IMR-90 (cell line): Measurements from ENCODE around the gene HDHD5. TPM values are rescaled to one million over a fixed set of nuclear protein-coding genes. Genes with fewer than 3 reads are reported as not detected.

Source experiments
- ATAC-seq: fragments of 200-7000 bp; cut with Tn5 transposase; 2 replicates; pipeline ENCODE4 v1.9.1; 2020; ENCODE audit warnings: low read depth, mild to moderate bottlenecking, moderate library complexity
- BruUV-seq: library from RNA; stranded (reverse); fragments of 400-500 nt; replicated peaks from 2 replicates; lab custom pipeline; 2021; lab: Mats Ljungman, UMichigan
- CTCF ChIA-PET: fragments of 300-600 bp; formaldehyde crosslinking; extraction: SDS; loops from one replicate; lab custom pipeline; 2021; ENCODE audit warnings: antibody characterized with exemption; lab: Yijun Ruan, JAX
- POLR2A ChIA-PET: fragments of 300-600 bp; sonication (Branson Sonifier 250); formaldehyde crosslinking; loops from one replicate; lab custom pipeline; 2022; ENCODE audit warnings: antibody characterized with exemption; ENCODE audit not compliant: unreplicated experiment; lab: Charles Lee
- DNase-seq: peaks from one replicate; pipeline ENCODE4 v3.0.0; 2013
- H2AFZ ChIP-seq: replicated peaks from 2 replicates; pipeline ENCODE3; 2013; ENCODE audit warnings: low read length, mild to moderate bottlenecking; ENCODE audit not compliant: poor library complexity
- H2AK5ac ChIP-seq: 2 replicates; pipeline ENCODE4 v1.6.1; 2013; ENCODE audit warnings: low read depth, low read length, inconsistent platforms
- H2AK9ac ChIP-seq: replicated peaks from 2 replicates; pipeline ENCODE3; 2013; ENCODE audit warnings: mild to moderate bottlenecking, low read depth, low read length, moderate library complexity; ENCODE audit not compliant: poor library complexity
- H2BK120ac ChIP-seq: 2 replicates; pipeline ENCODE4 v1.6.1; 2013; ENCODE audit warnings: low read depth, low read length, inconsistent platforms
- H2BK15ac ChIP-seq: 3 replicates; pipeline ENCODE4 v1.6.1; 2013; ENCODE audit warnings: low read depth, low read length, inconsistent platforms
- H2BK20ac ChIP-seq: 2 replicates; pipeline ENCODE4 v1.6.1; 2013; ENCODE audit warnings: low read depth, mild to moderate bottlenecking, inconsistent platforms, low read length, moderate library complexity
- H2BK5ac ChIP-seq: 2 replicates; pipeline ENCODE4 v1.6.1; 2013; ENCODE audit warnings: mild to moderate bottlenecking, low read depth, low read length, inconsistent platforms; ENCODE audit not compliant: poor library complexity, severe bottlenecking
- H3K14ac ChIP-seq: replicated peaks from 2 replicates; pipeline ENCODE4 v1.6.1; 2013; ENCODE audit warnings: low read depth, low read length, inconsistent platforms
- H3K18ac ChIP-seq: 2 replicates; pipeline ENCODE4 v1.6.1; 2013; ENCODE audit warnings: low read depth, low read length, control low read depth
- H3K23ac ChIP-seq: 2 replicates; pipeline ENCODE4 v1.6.1; 2013; ENCODE audit warnings: low read depth, low read length, inconsistent platforms
- H3K27ac ChIP-seq: 2 replicates; pipeline ENCODE4 v1.5.1; 2013; ENCODE audit warnings: mild to moderate bottlenecking, control low read depth, low read length; ENCODE audit not compliant: insufficient read depth
- H3K27me3 ChIP-seq: 2 replicates; pipeline ENCODE4 v1.6.1; 2013; ENCODE audit warnings: low read length; ENCODE audit not compliant: control insufficient read depth, insufficient read depth
- H3K36me3 ChIP-seq: 2 replicates; pipeline ENCODE4 v1.6.1; 2013; ENCODE audit warnings: low read length, mixed read lengths; ENCODE audit not compliant: control insufficient read depth, insufficient read depth
- H3K4ac ChIP-seq: 2 replicates; pipeline ENCODE4 v1.6.1; 2013; ENCODE audit warnings: low read depth, low read length, inconsistent platforms
- H3K4me1 ChIP-seq: 2 replicates; pipeline ENCODE4 v1.6.1; 2013; ENCODE audit warnings: low read length, mixed read lengths; ENCODE audit not compliant: control insufficient read depth, insufficient read depth
- H3K4me2 ChIP-seq: 2 replicates; pipeline ENCODE4 v1.6.1; 2013; ENCODE audit warnings: low read depth, mild to moderate bottlenecking, control low read depth, low read length, moderate library complexity
- H3K4me3 ChIP-seq: 2 replicates; pipeline ENCODE4 v1.5.1; 2013; ENCODE audit warnings: low read depth, mild to moderate bottlenecking, control low read depth, low read length, moderate library complexity; ENCODE audit not compliant: insufficient read depth
- H3K56ac ChIP-seq: 2 replicates; pipeline ENCODE4 v1.6.1; 2013; ENCODE audit warnings: low read length, inconsistent platforms; ENCODE audit not compliant: insufficient read depth; ENCODE audit errors: extremely low read depth
- H3K79me1 ChIP-seq, 2 experiments: 2 replicates each; pipeline ENCODE4 v1.6.1; 2013; ENCODE audit warnings: low read length in 2 of 2, inconsistent platforms in 1 of 2, low read depth in 1 of 2
- H3K9ac ChIP-seq: 2 replicates; pipeline ENCODE4 v1.6.1; 2013; ENCODE audit warnings: low read depth, low read length, control low read depth
- H3K9me1 ChIP-seq: 2 replicates; pipeline ENCODE4 v1.6.1; 2013; ENCODE audit warnings: low read length, inconsistent platforms; ENCODE audit not compliant: insufficient read depth
- H3K9me3 ChIP-seq: 2 replicates; pipeline ENCODE4 v1.6.1; 2013; ENCODE audit warnings: low read length; ENCODE audit not compliant: control insufficient read depth, insufficient read depth
- H4K20me1 ChIP-seq: 2 replicates; pipeline ENCODE4 v1.6.1; 2013; ENCODE audit warnings: low read length, inconsistent platforms; ENCODE audit not compliant: insufficient read depth
- H4K5ac ChIP-seq: 2 replicates; pipeline ENCODE4 v1.6.1; 2013; ENCODE audit warnings: mild to moderate bottlenecking, low read depth, low read length, control low read depth
- H4K8ac ChIP-seq, 2 experiments: 2 replicates each; pipeline ENCODE4 v1.6.1; 2013; ENCODE audit warnings: low read depth in 2 of 2, low read length in 2 of 2, control low read depth in 1 of 2, inconsistent platforms in 1 of 2
- H4K91ac ChIP-seq: 2 replicates; pipeline ENCODE4 v1.6.1; 2013; ENCODE audit warnings: low read depth, low read length, inconsistent platforms; ENCODE audit not compliant: insufficient read depth
- BHLHE40 ChIP-seq: fragments of 150-350 bp; IDR thresholded peaks from 2 replicates; pipeline ENCODE4 v1.6.1; 2016; ENCODE audit warnings: mild to moderate bottlenecking, low read depth, low read length
- CEBPB ChIP-seq: IDR thresholded peaks from 2 replicates; pipeline ENCODE4 v1.6.1; 2012; ENCODE audit warnings: low read depth, low read length, improper control_type of control experiment
- CHD1 ChIP-seq: IDR thresholded peaks from 2 replicates; pipeline ENCODE4 v1.6.1; 2012; ENCODE audit warnings: low read depth, low read length, improper control_type of control experiment
- FOS ChIP-seq: fragments of 150-350 bp; IDR thresholded peaks from 2 replicates; pipeline ENCODE4 v1.6.1; 2016; ENCODE audit warnings: low read depth, low read length
- MXI1 ChIP-seq: IDR thresholded peaks from 2 replicates; pipeline ENCODE4 v1.6.1; 2012; ENCODE audit warnings: low read depth, mild to moderate bottlenecking, low read length, moderate library complexity, borderline replicate concordance
- NFE2L2 ChIP-seq: fragments of 150-350 bp; IDR thresholded peaks from 2 replicates; pipeline ENCODE4 v1.6.1; 2016; ENCODE audit warnings: low read depth, mild to moderate bottlenecking, low read length
- POLR2A ChIP-seq: IDR thresholded peaks from 2 replicates; pipeline ENCODE4 v1.6.1; 2012; ENCODE audit warnings: mild to moderate bottlenecking, low read depth, low read length
- RAD21 ChIP-seq: IDR thresholded peaks from 2 replicates; pipeline ENCODE4 v1.6.1; 2012; ENCODE audit warnings: low read length, improper control_type of control experiment
- RCOR1 ChIP-seq: IDR thresholded peaks from 2 replicates; pipeline ENCODE4 v1.6.1; 2012; ENCODE audit warnings: mild to moderate bottlenecking, low read length, improper control_type of control experiment; ENCODE audit not compliant: insufficient replicate concordance
- RFX5 ChIP-seq: IDR thresholded peaks from 2 replicates; pipeline ENCODE4 v1.8.0; 2012; ENCODE audit warnings: low read depth, mild to moderate bottlenecking, low read length, moderate library complexity
- SMC3 ChIP-seq: fragments of 150-350 bp; IDR thresholded peaks from 2 replicates; pipeline ENCODE4 v1.6.1; 2016; ENCODE audit warnings: low read depth, mild to moderate bottlenecking, antibody characterized with exemption, low read length, moderate library complexity
- WGBS, 2 experiments: methylation state at CpG; one replicate each; pipeline versions ENCODE4 v1.1.5 to v1.1.7; 2013; ENCODE audit warnings: missing lambda C conversion rate in 2 of 2; ENCODE audit not compliant: insufficient read length in 1 of 2; ENCODE audit errors: extremely low coverage in 2 of 2; 5-methylcytosine and 5-hydroxymethylcytosine counted together
- dilution Hi-C: fragments of 300-500 bp; cut with HindIII; formaldehyde crosslinking; loops from one replicate; pipeline ENCODE4 v1.14.3; 2018; ENCODE audit warnings: low sequenced_read_pairs; ENCODE audit not compliant: unreplicated experiment
- in situ Hi-C: fragments of 300-500 bp; cut with MboI; formaldehyde crosslinking; loops from 3 replicates; pipeline ENCODE4 v1.14.3; 2019; ENCODE audit warnings: low sequenced_read_pairs, inconsistent platforms, mixed read lengths
- intact Hi-C: fragments of 100-400 bp; cut with micrococcal nuclease; formaldehyde crosslinking; loops from 2 replicates; pipeline ENCODE4 v1.10.0; 2022
- polyA plus RNA-seq, 3 experiments: library from polyadenylated mRNA; depleted of rRNA; stranded (reverse); fragments of >200 nt; gene quantifications; 2 replicates each; pipeline ENCODE4 v1.2.3, GENCODE V29; 2012; ENCODE audit warnings: low replicate concordance in 1 of 3
- total RNA-seq: library from RNA; depleted of rRNA; stranded (reverse); fragments of >200 nt; gene quantifications from 2 replicates; pipeline ENCODE4 v1.2.3, GENCODE V29; 2012
- TF ChIP-seq, protein P1 (sequence below): fragments of 150-350 bp; IDR thresholded peaks from 2 replicates; pipeline ENCODE4 v1.6.1; 2017; ENCODE audit warnings: mild to moderate bottlenecking, antibody characterized with exemption, low read length, low read depth
- TF ChIP-seq, protein P2 (sequence below): conservative IDR thresholded peaks from 2 replicates; pipeline ENCODE4 v1.5.1; 2012; ENCODE audit warnings: mild to moderate bottlenecking, low read depth, low read length, improper control_type of control experiment

HDHD5 gene
- total and polyA plus RNA-seq, 2 of the 4 experiments (the other 2 are of a cell fraction): 31.9 to 37.5 TPM

DNA sequence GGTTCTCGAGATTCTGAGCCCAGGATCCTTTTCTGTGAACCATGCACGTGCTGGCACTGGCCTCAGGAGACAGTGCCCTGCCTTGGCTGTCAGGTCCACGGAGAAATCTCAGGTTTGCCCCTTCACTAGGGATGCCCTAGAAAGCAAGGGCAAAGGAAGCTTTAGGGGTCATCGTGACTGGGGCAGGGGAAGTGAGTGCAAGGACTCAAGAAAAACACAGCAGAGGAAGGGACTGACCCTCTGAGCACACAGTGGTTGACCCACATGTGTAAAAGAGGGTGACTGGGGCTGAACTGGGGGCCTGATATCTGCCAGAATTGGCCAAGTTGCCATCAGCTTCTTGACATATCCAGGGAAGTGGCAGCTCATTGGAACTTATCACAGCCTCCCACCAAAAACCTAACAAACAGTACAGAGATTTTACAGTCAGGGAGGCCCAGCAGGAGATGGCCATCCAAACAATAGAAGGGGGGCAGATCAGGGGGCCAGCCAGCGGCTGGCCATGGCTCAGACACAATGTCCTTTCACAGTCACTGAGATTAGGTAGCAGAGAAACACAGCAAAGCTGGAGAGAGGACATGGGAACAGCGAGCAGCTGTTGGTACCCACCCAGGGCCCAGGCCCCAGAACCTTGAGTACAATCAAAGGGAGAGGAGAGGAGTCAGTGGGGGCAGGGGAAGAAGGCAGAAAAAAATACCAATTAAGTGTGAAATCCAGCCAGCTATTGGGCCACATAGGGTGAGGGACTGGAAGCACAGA lies 42.3 kb downstream of the HDHD5 start:
- H4K91ac ChIP-seq: no peak overlapping the region
- H3K56ac ChIP-seq: no peak overlapping the region
- no peak overlapping the region for H2AFZ ChIP-seq
- no peak for DNase-seq
- dilution Hi-C loops (no loop called here), intact Hi-C loops (no loop called here), in situ Hi-C loops (no loop called here)
- no peak overlapping the region for H3K4ac ChIP-seq
- H3K9me3 ChIP-seq: no peaks in the 10 kb centered on the region
- no peak overlapping the region for H2BK20ac ChIP-seq
- H3K79me1 ChIP-seq: no peaks in the 10 kb centered on the region
- CTCF ChIA-PET: interaction anchor here (1.3 kb wide), 1 partner anchor 55 kb away, joined by 3 read pairs; no protein-coding TSS in a partner anchor
- no peak overlapping the region for H2BK120ac ChIP-seq
- peaks cover 22% of the 10 kb centered on the region; the same call in 1 of the 2 replicates for H3K27me3 ChIP-seq
- POLR2A ChIA-PET: interaction anchor here (0.6 kb wide), 1 partner anchor 707 kb away, joined by 3 read pairs; no protein-coding TSS in a partner anchor
- H2BK5ac ChIP-seq: no peak overlapping the region
- no peaks in the 10 kb centered on the region for H3K36me3 ChIP-seq
- no peak overlapping the region for H3K4me2 ChIP-seq
- H3K9me1 ChIP-seq: no peaks in the 10 kb centered on the region
- no peak overlapping the region for H4K8ac ChIP-seq
- no peaks in the 10 kb centered on the region for H4K20me1 ChIP-seq
- H3K14ac ChIP-seq: no peak overlapping the region
- no peak overlapping the region for H2BK15ac ChIP-seq
- H3K18ac ChIP-seq: no peak overlapping the region
- H2AK9ac ChIP-seq: no peak overlapping the region
- no peak overlapping the region for H3K9ac ChIP-seq
- TF ChIP-seq RFX5: no peak
- no peak for TF ChIP-seq CEBPB
- no peak for TF ChIP-seq POLR2A
- no peak for TF ChIP-seq CHD1
- no peak for TF ChIP-seq FOS
- TF ChIP-seq, protein P1, sequence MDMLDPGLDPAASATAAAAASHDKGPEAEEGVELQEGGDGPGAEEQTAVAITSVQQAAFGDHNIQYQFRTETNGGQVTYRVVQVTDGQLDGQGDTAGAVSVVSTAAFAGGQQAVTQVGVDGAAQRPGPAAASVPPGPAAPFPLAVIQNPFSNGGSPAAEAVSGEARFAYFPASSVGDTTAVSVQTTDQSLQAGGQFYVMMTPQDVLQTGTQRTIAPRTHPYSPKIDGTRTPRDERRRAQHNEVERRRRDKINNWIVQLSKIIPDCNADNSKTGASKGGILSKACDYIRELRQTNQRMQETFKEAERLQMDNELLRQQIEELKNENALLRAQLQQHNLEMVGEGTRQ: no peak
- no peak for TF ChIP-seq RCOR1
- TF ChIP-seq, protein P2, sequence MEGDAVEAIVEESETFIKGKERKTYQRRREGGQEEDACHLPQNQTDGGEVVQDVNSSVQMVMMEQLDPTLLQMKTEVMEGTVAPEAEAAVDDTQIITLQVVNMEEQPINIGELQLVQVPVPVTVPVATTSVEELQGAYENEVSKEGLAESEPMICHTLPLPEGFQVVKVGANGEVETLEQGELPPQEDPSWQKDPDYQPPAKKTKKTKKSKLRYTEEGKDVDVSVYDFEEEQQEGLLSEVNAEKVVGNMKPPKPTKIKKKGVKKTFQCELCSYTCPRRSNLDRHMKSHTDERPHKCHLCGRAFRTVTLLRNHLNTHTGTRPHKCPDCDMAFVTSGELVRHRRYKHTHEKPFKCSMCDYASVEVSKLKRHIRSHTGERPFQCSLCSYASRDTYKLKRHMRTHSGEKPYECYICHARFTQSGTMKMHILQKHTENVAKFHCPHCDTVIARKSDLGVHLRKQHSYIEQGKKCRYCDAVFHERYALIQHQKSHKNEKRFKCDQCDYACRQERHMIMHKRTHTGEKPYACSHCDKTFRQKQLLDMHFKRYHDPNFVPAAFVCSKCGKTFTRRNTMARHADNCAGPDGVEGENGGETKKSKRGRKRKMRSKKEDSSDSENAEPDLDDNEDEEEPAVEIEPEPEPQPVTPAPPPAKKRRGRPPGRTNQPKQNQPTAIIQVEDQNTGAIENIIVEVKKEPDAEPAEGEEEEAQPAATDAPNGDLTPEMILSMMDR: no peak
- TF ChIP-seq MXI1: no peak
- no peak for TF ChIP-seq NFE2L2
- TF ChIP-seq RAD21: no peak
- TF ChIP-seq SMC3: no peak
- no peak for TF ChIP-seq BHLHE40
- H4K5ac ChIP-seq: no peak overlapping the region
- 41% methylated on average over 5 of the region's 6 CpGs; no CpG with 5 or more reads in 1 of the 2 experiments for WGBS, 2 experiments
- H2AK5ac ChIP-seq: no peak overlapping the region
- ATAC-seq: no peak
- no peak overlapping the region for H3K23ac ChIP-seq
- no TSS peak for BruUV-seq
- H3K4me3 ChIP-seq: no peak overlapping the region
- no peak overlapping the region for H3K27ac ChIP-seq
- no peaks in the 10 kb centered on the region for H3K4me1 ChIP-seq
